ENCODE measurements around the gene MTA1.

GRCh38 chr14:105420101-105420973 is 710 bp downstream of the MTA1 start:
- TF ChIP-seq EZH2phosphoT487 (IDR thresholded peaks at IDR 0.05; ENCODE audit: borderline replicate concordance, low read depth, low read length) (no peak), CTCF (conservative IDR thresholded peaks at IDR 0.05; ENCODE audit: low read length) (no peak)

Data from OCI-LY7 (cell line).